Measurements from ENCODE around the gene CLEC17A.

DNA sequence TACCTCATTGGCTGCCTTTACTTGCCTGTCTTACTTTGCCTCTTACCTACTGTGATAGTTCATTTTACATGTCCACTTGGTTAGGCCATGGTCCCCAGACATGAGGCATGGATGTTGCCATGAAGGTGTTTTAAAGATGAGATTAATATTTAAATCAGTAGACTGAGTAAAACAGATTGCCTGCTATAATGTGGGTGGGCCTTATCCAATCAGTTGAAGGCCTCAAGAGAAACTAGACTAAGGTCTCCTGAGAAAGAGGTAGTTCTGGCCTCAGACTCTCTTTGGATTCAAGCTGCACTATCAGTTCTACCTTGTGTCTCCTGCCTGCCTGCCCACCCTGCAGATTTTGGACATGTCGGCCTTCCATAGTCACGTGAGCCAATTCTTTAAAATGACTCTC, 65.6 kb downstream of the CLEC17A start:
- TF ChIP-seq, protein P1, sequence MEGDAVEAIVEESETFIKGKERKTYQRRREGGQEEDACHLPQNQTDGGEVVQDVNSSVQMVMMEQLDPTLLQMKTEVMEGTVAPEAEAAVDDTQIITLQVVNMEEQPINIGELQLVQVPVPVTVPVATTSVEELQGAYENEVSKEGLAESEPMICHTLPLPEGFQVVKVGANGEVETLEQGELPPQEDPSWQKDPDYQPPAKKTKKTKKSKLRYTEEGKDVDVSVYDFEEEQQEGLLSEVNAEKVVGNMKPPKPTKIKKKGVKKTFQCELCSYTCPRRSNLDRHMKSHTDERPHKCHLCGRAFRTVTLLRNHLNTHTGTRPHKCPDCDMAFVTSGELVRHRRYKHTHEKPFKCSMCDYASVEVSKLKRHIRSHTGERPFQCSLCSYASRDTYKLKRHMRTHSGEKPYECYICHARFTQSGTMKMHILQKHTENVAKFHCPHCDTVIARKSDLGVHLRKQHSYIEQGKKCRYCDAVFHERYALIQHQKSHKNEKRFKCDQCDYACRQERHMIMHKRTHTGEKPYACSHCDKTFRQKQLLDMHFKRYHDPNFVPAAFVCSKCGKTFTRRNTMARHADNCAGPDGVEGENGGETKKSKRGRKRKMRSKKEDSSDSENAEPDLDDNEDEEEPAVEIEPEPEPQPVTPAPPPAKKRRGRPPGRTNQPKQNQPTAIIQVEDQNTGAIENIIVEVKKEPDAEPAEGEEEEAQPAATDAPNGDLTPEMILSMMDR (IDR thresholded peaks at IDR 0.05): no peak
- no peak for TF ChIP-seq EZH2 (IDR thresholded peaks at IDR 0.05; ENCODE audit: borderline replicate concordance, insufficient read depth, low read depth, low read length, poor library complexity, severe bottlenecking)

All from B cell (primary cell).